Measurements from ENCODE around the gene TMEM94.
A peak's percentile ranks its signal among the peaks of the same experiment; 100 is the strongest.
"Not testable (repeated sequence)": the region's sequence is repeated elsewhere in the genome, so short reads cannot be mapped to it uniquely, and the experiment has no call there.

TMEM94 gene

DNA sequence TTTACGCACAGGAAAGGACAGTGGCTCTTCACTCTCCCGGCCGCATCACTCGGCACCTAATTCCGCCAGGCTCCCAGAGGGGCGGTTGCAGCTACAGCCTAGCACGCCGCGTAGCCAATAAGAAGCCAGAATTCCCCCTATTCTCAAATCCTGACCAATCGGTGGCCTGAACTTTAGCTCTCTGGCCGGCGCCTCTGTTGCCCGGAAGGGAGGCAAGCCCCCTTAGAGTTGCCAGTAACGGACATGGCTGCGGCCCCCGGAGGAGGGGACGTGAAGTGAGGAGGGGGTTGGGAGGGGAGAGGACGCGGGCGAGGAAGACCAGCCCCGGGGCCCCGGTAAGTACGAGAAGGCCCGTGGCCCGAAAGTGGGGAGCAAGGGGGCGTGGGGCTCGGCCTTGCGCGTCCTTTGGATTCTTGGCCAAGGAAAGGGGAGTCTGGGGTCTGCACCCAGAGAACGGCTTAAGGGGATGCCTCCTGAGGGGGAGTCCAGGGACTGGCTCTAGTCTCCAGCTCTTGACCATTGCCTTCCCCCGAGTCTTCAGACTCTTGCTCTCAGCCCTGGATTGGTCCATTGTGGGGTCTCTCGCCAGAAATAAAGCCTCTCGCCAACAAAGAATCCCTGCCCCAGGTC is at the start of gene TMEM94:
TMEM94 (plus strand) TSS at position 219 of the 630 bp plus-strand sequence. CDS start 15,271 bp downstream, outside the sequence.
- peak; percentile 81 to 87 for DNase-seq (ENCODE audit: low read depth in 2 of 2)

DNA sequence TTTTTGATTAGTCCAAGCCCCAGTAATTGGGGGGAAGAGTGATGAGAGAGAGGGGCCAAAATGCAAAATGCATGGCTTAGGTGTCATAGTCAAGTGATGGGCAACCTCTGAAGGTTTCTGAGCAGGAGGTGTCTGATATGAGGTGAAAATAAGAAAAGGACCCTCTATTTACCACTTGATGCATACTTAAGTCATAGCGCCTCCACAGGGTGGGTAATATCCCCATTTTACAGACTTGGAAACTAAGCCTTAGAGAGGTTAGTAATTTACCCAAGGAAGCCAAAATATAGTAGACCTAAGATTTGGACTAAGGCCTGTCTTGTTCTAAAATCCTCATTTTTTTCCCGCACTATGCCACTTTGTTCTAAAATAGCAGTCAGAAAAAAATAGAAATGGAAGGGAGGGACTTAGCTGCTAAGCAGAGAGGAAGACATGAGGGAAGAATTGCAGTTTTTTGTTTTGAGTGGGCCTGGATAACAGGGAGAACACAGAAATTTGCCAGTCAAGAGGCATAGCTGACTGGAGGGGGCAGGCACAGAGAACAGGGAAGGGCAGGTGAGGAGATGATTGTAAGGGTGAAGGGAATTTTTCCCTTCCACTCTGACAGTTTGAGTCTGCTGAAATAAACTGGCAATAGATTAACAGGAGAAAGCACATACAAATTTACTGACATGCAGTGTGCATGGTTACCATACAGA is 48.6 kb upstream of the TMEM94 start:
- no peak for DNase-seq (ENCODE audit: low read depth in 2 of 2)

DNA sequence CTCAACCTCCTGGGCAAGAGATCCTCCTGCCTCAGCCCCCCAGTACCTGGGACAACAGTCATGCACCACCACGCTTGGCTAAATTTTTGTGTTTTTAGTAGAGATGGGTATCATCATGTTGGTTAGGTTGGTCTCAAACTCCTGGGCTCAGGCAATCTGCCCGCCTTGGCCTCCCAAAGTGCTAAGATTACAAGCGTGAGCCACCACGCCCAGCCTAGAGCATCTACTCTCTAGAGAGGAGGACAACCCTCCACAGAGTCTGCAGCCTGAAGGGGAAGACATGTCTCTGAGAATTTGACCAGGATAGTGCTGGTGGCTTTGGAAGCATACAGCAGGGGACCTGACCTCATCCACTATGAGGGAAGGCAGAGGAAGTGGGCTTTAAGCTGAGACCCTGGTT is 46.3 kb upstream of the TMEM94 start:
- no peak for DNase-seq (ENCODE audit: low read depth in 2 of 2)

DNA sequence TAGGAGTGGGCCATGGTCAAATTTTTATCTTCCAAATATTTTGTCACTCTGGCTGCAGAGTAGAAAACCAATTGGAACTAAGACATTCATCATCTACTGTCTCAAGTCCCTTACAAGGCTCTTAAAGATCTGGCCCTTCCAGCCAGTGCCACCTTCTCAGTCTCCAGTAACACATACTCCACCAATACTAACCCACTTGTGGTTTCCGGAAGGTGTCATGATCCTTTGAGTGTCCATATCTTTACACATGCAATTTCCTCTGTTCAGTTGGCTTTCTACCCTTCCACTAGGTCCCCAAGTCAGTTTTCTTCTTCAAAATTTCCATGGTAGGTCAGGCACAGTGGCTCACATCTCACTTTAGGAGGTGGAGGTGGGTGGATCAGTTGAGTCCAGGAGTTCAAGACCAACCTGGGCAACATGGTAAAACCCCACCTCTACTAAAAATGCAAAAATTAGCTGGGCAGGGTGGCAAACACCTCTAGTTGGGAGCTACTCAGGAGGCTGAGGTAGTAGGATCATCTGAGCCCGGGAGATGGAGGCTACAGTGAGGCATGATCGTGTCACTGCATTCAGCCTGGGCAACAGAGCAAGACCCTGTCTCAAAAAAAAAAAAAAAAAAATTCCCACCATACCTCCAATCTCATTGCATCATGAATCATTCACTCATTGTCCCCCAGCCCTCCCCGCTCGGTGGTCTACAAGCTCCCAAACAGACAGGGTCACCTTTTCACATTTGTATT is 44.9 kb upstream of the TMEM94 start:
- no peak for DNase-seq (ENCODE audit: low read depth in 2 of 2)

DNA sequence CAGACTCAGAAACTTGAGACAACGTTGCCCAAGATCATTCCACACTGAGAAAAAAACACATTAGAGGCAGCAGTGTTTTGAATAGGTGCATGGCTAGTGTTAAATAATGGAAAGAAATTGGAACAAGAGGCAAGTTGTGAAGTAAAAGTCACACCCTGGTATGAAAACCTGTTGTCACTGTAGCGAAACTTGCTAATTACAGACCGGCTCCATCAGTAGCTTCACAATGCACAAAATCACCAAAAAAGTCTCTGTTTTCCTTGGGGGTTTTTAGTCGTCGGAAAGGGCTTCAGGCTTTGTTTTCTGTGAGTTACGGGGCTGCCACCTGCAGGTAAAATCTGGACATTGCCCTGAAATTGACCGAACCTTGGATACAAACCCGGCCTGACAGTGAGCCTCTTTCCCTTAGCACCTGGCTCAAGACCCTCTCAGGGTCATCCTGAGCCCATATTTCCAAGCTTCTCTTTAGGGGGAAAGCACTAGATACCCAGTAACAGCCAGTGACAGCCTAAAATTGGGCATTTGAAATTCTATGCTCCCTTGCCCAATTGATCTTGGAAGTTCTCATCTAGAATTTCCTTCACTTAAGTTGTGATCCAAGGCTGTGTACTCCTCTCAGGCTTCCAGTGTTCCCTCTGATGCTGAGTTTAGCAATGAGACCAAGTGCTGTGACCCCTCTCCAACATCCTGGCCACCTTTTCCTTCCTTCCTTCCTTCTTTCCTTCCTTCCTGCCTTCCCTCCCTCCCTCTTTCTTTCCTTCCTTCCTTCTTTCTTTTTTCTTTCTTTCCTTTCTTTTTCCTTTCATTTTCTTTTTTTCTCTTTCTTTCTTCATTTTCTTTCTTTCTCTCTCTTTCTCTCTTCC is 43.7 kb upstream of the TMEM94 start:
- peak; percentile 55 to 64 for DNase-seq (ENCODE audit: low read depth in 2 of 2)

DNA sequence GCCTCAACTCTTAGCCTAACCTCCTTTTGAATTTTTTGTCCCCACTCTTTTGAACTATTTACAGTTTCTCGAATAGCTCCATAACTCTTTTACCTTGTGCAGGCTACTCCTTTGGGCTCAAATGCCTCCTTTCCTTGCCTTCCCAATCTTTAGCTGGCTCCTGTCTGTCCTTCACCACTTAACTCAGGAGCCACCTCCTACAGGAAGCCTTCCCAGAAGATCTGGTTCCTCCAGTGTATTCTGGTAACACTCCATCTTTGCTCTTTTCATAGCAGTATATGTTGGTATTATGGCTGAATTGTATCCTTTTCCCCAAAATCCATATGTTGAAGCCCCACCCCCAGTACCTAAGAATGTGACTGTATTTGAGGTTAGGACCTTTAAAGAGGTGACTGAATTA is 41.9 kb upstream of the TMEM94 start:
- no peak for DNase-seq (ENCODE audit: low read depth in 2 of 2)

DNA sequence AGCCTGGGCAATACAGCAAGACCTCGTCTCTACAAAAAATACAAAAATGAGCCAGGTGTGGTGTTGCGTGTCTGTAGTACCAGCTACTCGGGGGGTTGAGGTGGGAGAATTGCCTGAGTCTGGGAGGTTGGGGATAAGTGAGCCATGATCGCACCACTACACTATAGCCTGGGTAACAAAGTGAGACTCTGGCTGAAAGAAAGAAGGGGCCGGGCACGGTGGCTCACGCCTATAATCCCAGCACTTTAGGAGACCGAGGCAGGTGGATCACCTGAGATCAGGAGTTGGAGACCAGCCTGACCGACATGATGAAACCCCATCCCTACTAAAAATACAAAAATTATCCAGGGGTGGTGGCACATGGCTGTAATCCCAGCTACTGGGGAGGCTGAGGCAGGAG is 40.4 kb upstream of the TMEM94 start:
- DNase-seq (ENCODE audit: low read depth in 2 of 2), result no peak

DNA sequence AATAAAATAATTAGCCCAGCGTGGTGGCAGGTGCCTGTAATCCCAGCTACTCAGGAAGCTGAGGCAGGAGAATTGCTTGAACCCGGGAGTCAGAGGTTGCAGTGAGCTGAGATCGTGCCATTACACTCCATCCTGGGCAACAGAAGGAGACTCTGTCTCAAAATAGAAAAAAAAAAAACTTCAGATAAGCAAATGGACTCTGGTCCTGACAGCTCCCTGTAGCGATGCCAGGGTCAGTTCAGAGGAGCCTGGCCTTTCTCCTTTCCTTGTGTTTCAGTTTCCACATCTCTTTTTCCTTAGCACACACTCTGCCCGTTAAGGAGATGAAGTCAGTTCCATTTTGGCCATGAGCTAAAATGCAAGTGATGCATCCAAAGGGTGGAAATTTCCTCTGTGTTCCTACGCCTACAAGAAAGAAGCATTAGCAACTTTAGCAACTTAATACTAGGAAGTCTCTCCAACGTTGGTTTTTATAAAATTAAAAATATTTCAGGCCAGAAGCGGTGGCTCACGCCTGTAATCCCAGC is 39.3 kb upstream of the TMEM94 start:
- no peak for DNase-seq (ENCODE audit: low read depth in 2 of 2)

DNA sequence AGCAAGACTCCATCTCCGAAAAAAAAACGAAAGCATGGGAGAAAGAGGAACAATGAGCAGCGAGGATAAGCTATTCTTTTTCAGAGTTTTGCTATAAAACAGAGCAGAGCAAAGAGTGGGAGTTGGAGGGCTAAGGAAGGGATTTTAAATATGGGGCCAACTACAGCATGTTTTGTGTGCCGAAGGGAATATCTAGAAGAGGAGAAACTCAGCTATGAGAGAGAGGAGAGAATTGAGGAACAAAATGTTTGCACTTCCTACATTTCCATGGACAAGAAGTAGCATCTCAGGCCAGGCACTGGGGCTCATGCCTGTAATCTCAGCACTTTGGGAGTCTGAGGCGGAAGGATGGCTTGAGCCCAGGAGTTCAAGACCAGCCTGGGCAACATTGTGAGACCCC is 37.9 kb upstream of the TMEM94 start:
- DNase-seq (ENCODE audit: low read depth in 2 of 2), result no peak

DNA sequence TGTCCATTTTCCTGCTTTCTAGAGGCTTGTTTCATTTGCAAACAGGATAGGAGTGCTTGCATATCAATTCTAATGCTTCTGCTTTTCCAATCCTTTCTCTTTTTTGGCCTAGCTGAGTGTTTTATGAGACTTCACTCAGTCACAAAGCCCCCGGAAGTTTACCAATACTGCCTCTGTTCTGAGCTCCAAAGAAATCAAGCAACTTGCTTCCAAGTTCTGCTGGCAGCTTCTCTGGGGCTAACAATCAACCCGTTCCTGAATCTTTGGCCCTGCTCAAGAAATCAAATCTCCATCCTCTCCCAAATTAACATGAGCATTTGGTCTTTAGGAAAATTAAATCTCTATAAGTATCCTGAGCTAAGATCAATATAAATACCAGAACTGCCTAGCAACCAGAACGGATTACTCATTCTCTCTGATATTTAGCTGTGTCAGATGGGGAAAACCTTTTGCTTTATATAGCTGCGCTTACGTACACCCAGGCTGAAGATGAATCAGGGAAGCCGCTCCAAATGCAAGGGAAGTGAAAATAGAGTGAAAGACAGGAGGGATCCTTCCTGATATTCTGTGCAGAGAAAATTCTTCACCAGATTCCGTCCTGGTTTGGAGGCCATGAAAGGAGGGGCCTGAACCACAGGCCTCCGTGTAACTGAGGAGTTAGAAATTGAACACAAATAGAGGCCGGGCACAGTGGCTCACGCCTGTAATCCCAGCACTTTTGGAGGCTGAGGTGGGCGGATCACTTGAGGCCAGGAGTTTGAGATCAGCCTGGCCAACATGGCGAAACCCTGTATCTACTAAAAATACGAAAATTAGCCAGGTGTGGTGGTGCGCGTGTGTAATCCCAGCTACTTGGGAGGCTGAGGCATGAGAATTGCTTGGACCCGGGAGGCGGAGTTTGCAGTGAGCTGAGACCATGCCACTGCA is 27.6 kb upstream of the TMEM94 start:
- no peak for DNase-seq (ENCODE audit: low read depth in 2 of 2)

DNA sequence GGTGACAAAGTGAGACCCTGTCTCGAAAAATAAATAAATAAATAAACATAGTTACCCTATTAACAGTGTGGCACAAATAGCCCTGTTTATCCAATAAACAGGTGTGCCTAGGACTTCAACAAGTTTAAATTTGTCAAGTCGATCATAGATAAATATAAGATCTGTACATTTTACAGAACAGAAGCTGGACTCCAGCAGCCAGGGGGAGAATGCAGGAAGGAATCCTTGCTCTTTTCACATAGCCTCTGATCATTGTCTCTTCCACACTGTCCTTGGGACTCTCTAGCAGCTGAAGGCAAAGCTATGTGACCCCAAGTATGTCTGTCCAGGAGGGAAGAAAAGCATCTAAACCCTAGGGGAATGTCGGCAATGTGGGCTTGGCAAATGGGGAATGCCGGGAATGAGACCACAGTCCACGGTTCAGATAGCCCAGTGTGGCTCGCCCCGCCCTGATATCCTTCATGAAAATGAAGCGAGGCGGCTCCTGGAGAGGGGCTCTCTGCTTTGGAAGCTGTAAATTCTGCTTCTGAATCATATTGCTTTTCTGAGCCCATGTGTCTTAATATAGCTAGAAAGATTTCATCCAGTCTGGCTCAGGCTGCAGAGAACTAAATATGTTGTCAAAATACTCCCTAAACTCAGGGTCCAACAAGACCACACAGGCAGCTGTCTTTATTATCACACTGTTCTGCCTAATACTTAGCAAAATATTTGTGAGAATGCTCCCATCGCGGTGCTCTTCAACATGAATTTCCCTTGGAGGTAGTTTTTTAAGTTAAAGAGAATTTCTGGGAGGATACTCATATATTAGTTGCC is 26.1 kb upstream of the TMEM94 start:
- DNase-seq (ENCODE audit: low read depth in 2 of 2), result no peak

DNA sequence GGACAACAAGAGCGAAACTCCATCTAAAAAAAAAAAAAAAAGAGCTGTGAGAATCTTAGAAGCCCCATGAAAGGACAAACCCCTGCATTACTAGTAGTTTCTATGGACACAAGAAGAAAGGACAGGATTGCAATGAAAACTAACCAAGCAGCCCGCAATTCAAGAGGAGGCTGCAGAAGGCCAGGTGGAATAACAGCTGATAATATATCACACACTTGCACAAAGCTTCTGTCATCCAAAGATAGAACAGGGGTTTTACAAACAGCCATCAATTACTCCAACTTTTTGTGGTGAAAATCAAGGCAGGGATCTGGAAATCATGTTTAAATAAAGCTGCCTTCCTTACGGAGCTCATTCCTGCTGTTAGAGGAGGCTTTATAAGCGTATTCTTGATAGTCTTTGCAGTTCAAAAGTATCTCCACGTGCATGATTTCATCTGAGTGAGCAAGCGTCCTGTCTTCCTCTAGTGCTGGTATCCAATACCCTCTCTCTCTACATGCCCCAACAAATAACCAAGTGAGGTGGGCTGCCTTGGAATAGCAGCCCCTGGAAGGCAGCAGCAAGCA is 23.1 kb upstream of the TMEM94 start:
- no peak for DNase-seq (ENCODE audit: low read depth in 2 of 2)

DNA sequence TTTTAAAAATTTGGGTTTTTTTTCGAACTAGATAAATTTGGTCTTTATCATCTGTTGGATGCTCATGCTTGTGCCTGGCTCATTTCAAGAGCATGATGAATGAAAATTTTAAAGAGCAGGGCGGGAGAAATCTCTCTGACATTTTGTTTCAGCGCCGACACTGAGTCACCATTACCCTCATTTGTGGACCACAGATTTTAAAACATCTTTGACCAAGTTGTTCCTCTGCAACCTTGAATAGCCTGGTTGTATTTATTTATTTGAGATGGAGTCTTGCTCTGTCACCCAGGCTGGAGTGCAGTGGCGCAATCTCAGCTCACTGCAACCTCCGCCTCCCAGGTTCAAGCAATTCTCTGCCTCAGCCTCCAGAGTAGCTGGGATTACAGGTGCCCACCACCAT is 22.0 kb upstream of the TMEM94 start:
- DNase-seq (ENCODE audit: low read depth in 2 of 2), result not testable (repeated sequence)

DNA sequence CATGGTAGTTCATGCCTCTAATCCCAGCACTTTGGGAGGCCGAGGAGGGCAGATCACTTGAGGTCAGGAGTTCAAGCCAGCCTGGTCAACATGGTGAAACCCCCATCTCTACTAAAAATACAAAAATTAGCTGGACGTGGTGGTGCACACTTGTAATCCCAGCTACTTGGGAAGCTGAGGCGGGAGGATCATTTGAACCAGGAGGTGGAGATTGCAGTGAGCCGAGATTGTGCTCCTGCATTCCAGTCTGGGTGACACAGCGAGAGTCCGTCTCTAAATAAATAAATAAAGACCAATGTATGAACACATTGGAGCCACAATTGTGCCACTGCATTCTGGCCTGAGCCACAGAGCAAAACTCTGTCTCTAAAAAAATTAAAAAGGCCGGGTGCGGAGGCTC is 19.0 kb upstream of the TMEM94 start:
- DNase-seq (ENCODE audit: low read depth in 2 of 2), result not testable (repeated sequence)

DNA sequence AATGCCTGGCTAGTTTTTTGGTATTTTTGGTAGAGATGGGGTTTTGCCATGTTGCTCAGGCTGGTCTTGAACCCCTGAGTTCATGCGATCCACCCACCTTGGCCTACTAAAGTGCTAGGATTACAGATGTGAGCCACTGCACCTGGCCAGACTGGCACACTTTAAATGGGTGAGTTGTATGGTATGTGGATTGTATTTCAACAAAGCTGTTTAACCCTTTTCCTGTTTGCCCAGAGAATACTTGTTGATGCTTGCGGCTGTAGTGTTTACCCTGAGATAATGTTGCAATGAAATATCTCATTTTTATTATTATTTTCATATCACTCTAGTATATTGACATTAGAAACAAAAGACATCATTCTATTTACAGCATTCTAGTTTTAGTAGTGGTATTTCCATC is 17.1 kb upstream of the TMEM94 start:
- no peak for DNase-seq (ENCODE audit: low read depth in 2 of 2)

DNA sequence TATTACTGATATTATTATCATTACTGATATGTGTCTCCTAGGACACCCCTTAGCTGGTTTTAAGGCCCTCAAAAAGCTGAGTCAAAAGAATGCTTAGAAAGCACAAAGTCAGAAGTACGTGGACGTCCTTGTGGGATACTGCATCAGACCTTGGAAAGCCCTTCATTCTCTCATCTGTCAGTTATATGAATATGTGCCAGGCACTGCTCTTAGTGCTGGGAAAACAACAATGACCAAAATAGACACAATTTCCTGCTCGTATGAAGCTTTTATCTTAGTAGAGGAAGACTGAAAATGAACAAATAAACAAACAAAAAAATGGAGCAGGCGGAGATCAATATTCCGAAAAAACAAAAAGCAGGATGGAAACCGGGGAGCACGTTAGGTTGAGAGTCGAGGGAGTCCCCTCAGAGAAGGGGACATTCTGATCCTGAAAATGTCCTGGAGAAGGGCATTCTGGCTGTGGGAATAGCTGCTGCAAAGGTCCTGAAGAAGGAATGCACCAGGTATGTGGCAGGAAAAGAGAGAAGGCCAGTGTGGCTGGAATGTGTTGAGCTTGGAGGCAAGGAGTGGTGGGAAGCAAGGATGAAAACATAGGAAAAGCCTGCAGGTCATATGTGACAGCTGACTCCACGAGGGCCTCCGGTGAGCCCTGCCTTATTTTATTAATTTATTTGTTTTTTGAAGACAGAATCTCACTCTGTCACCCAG is 15.5 kb upstream of the TMEM94 start:
- DNase-seq (ENCODE audit: low read depth in 2 of 2), result no peak

DNA sequence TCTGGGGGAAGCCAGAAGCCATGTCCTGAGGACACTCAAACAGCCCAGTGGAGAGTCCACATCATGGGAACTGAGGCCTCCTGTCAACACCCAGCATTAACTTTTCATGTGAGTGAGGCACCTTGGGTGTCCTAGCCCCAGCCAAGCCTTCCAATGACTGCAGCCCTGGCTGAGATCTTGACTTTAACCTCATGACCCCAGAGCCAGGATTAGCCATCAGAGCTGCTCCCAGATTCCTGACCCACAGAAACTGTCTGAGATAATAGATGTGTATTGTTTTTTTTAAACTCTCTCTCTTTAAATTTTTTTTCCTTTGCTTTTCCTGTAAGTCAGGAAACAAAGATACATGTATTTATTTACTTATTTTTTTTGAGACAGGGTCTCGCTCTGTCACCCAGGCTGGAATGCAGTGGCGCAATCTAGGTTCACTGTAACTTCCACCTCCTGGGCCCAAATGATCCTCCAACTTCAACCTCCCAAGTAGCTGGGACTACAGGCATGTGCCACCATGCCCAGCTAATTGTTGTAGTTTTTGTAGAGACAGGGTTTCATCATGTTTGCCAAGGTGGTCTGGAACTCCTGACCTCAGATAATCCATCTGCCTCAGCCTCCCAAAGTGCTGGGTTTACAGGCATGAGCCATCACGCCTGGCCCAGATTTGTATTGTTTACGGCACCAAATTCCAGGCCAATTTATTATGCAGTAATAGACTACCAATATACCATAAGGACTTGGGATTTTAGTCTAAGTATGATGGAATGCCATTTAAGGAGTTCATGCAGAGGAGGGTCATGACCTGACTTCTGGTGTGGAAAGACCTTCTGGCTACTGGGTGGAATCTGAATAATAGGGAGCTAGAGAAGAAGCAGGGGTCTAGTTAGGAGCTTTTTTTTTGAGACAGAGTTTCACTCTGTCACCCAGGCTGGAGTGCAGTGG is 14.0 kb upstream of the TMEM94 start:
- no peak for DNase-seq (ENCODE audit: low read depth in 2 of 2)

DNA sequence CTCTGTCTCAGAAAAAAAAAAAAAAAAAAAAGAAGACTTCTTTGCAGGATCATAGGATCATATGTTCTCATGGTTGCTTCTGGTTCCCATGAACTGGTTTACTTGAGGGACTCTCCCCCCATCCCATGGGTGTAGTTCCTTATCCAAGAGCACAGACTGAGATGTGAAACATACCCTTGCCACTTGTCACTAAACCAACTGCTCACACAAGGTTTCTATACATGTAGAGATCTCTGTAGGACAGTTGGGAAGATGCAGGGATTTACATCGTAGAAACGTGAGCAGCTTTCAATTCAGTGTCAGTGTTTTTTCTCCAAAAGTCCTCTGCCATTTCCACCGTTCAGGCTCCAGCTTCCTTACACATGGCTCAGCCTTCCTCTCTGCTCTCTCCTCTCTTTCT is 11.1 kb upstream of the TMEM94 start:
- DNase-seq (ENCODE audit: low read depth in 2 of 2), result no peak

Data from stimulated activated CD4-positive, alpha-beta T cell treated with anti-CD3 and anti-CD28 coated beads, Interleukin-4, amount 100 ng/mL, for 48 hours (primary cell).